ENCODE results near the gene CYP26C1. TPM values are rescaled to one million over a fixed set of nuclear protein-coding genes. Genes with fewer than 3 reads are reported as not detected.

Gene CYP26C1
- total RNA-seq, 1 experiment from 2014 or later: not detected

GRCh38 chr10:93063977-93064660 is 3.5 kb downstream of the CYP26C1 start:
- DNase-seq (ENCODE audit: low read depth): no peak

GRCh38 chr10:93064874-93065660 is 4.5 kb downstream of the CYP26C1 start:
- no peak for DNase-seq (ENCODE audit: low read depth)

GRCh38 chr10:93065675-93066543 is 5.3 kb downstream of the CYP26C1 start:
- DNase-seq (ENCODE audit: low read depth): no peak

- DNase-seq (ENCODE audit: low read depth): no peak
Observed at GRCh38 chr10:93066544-93066913, 5.9 kb downstream of the CYP26C1 start.

GRCh38 chr10:93067443-93068365 is 7.1 kb downstream of the CYP26C1 start:
- no peak for DNase-seq (ENCODE audit: low read depth)

GRCh38 chr10:93068411-93069244 is 8.0 kb downstream of the CYP26C1 start:
- no peak for DNase-seq (ENCODE audit: low read depth)

- DNase-seq (ENCODE audit: low read depth): no peak
Observed at GRCh38 chr10:93069245-93069561, 8.6 kb downstream of the CYP26C1 start.

GRCh38 chr10:93070378-93071176 is 10.0 kb downstream of the CYP26C1 start:
- DNase-seq (ENCODE audit: low read depth): no peak

GRCh38 chr10:93071177-93071472 is 10.5 kb downstream of the CYP26C1 start:
- DNase-seq (ENCODE audit: low read depth): no peak

- no peak for DNase-seq (ENCODE audit: low read depth)
Observed at GRCh38 chr10:93071674-93072224, 11.2 kb downstream of the CYP26C1 start.

- no peak for DNase-seq (ENCODE audit: low read depth)
Observed at GRCh38 chr10:93072225-93072712, 11.7 kb downstream of the CYP26C1 start.

GRCh38 chr10:93072713-93073538 is 12.3 kb downstream of the CYP26C1 start:
- no peak for DNase-seq (ENCODE audit: low read depth)

- no peak for DNase-seq (ENCODE audit: low read depth)
Observed at GRCh38 chr10:93073539-93074146, 13.0 kb downstream of the CYP26C1 start, which contains the start of gene CYP26A1. Gene CYP26A1 (plus strand): TSS chr10:93073893. CDS start chr10:93073935, 42 bp downstream.

- DNase-seq (ENCODE audit: low read depth): no peak
Observed at GRCh38 chr10:93074147-93074596, 13.6 kb downstream of the CYP26C1 start.

- DNase-seq (ENCODE audit: low read depth): no peak
Observed at GRCh38 chr10:93074597-93075368, 14.2 kb downstream of the CYP26C1 start.

- no peak for DNase-seq (ENCODE audit: low read depth)
Observed at GRCh38 chr10:93075369-93076221, 15.0 kb downstream of the CYP26C1 start.
